ENCODE measurements around the gene FKBP14. TPM values are rescaled to one million over a fixed set of nuclear protein-coding genes. Genes with fewer than 3 reads are reported as not detected.

Gene FKBP14
- polyA plus RNA-seq, 3 donors: 0.43 to 1.9 (median 1.1) TPM

GRCh38 chr7:30019960-30020359 lies 6.5 kb downstream of the FKBP14 start:
- H3K4me2 ChIP-seq (replicated peaks; ENCODE audit: extremely low read depth, low read length, poor library complexity, severe bottlenecking): no peak overlapping the region
- peaks cover 9% of the 10 kb centered on the region for H3K79me2 ChIP-seq (ENCODE audit: insufficient read depth, low read length)
- Mint-ChIP-seq H3K9me3 (peaks cover 0 to 6% (median 0%) of the 10 kb centered on the region in 7 donors), H3K36me3 (peaks cover 9 to 21% of the 10 kb centered on the region in 2 donors), H3K4me3 (no peak overlapping the region), H3K4me1 (peaks cover 16% of the 10 kb centered on the region), H3K27me3 (ENCODE audit: low read depth in 3 of 3) (no peaks in the 10 kb centered on the region), H3K27ac (no peak overlapping the region)
- no CpG with 5 or more reads among the region's 1 CpG for WGBS (ENCODE audit: insufficient coverage)
- H3K27ac ChIP-seq (ENCODE audit: low read depth in 1 of 2, low read length in 2 of 2): no peak overlapping the region
- intact Hi-C loops (cut with micrococcal nuclease): no loop called here
- no peak overlapping the region for H2AFZ ChIP-seq (ENCODE audit: insufficient read depth, low read depth, low read length, poor library complexity, severe bottlenecking)
- no peaks in the 10 kb centered on the region for H3K9me3 ChIP-seq (replicated peaks in 1 of 2; ENCODE audit: control insufficient read depth in 1 of 2, insufficient read depth in 1 of 2, low read length in 2 of 2)
- no peak overlapping the region for H3K4me3 ChIP-seq (replicated peaks in 1 of 3; ENCODE audit: low read depth in 2 of 3, low read length in 3 of 3)
- no peaks in the 10 kb centered on the region for H3K4me1 ChIP-seq (ENCODE audit: control insufficient read depth in 1 of 2, insufficient read depth in 2 of 2, low read length in 2 of 2)
- no peaks in the 10 kb centered on the region for H4K20me1 ChIP-seq (ENCODE audit: insufficient read depth, low read length)
- TF ChIP-seq CTCF (IDR thresholded peaks at IDR 0.05): no peak
- DNase-seq: no peak
- H3K27me3 ChIP-seq (ENCODE audit: control insufficient read depth in 2 of 2, insufficient read depth in 2 of 2, low read length in 2 of 2): no peaks in the 10 kb centered on the region
- no peak overlapping the region for H3K9ac ChIP-seq (ENCODE audit: insufficient read depth, low read length, poor library complexity, severe bottlenecking)
- peaks cover 2 to 7% of the 10 kb centered on the region in 2 donors for H3K36me3 ChIP-seq (replicated peaks in 1 of 2; ENCODE audit: control insufficient read depth in 1 of 2, insufficient read depth in 2 of 2, low read length in 2 of 2)

DNA sequence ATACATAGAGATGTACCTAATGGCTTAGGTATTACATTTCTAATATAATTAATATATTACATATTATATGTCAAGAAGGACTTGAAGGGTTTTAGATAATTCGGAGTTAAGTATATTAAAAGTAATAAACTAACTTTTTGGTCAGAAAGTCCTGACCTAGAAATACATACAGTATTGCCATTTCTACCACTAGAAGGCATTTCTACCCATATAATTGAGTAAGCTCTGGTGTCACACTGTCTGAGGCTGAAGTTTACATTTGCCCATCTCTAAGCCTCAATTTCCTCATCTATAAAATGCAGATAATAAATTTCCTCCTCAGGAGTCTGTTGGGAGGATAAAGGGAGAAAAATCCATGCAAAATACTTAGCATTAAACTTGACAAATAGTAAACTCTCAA lies 7.1 kb downstream of the FKBP14 start:
- no CpG with 5 or more reads among the region's 1 CpG for WGBS (ENCODE audit: insufficient coverage)
- Histone ChIP-seq H4K20me1 (ENCODE audit: insufficient read depth, low read length) (no peaks in the 10 kb centered on the region), H3K79me2 (ENCODE audit: insufficient read depth, low read length) (peaks cover 4% of the 10 kb centered on the region), H3K36me3 (replicated peaks in 1 of 2; ENCODE audit: control insufficient read depth in 1 of 2, insufficient read depth in 2 of 2, low read length in 2 of 2) (peaks cover 2 to 13% of the 10 kb centered on the region in 2 donors), H3K27me3 (ENCODE audit: control insufficient read depth in 2 of 2, insufficient read depth in 2 of 2, low read length in 2 of 2) (no peaks in the 10 kb centered on the region), H3K4me3 (replicated peaks in 1 of 3; ENCODE audit: low read depth in 2 of 3, low read length in 3 of 3) (no peak overlapping the region), H3K9me3 (replicated peaks in 1 of 2; ENCODE audit: control insufficient read depth in 1 of 2, insufficient read depth in 1 of 2, low read length in 2 of 2) (no peaks in the 10 kb centered on the region), H3K9ac (ENCODE audit: insufficient read depth, low read length, poor library complexity, severe bottlenecking) (no peak overlapping the region), H3K27ac (ENCODE audit: low read depth in 1 of 2, low read length in 2 of 2) (no peak overlapping the region), H3K4me1 (ENCODE audit: control insufficient read depth in 1 of 2, insufficient read depth in 2 of 2, low read length in 2 of 2) (no peaks in the 10 kb centered on the region), H3K4me2 (replicated peaks; ENCODE audit: extremely low read depth, low read length, poor library complexity, severe bottlenecking) (no peak overlapping the region), H2AFZ (ENCODE audit: insufficient read depth, low read depth, low read length, poor library complexity, severe bottlenecking) (no peak overlapping the region)
- peaks cover 0 to 6% (median 0%) of the 10 kb centered on the region in 7 donors for H3K9me3 Mint-ChIP-seq
- H3K27ac Mint-ChIP-seq: no peak overlapping the region
- TF ChIP-seq CTCF (IDR thresholded peaks at IDR 0.05): no peak
- no peaks in the 10 kb centered on the region for H3K27me3 Mint-ChIP-seq (ENCODE audit: low read depth in 3 of 3)
- H3K36me3 Mint-ChIP-seq: peaks cover 11 to 25% of the 10 kb centered on the region in 2 donors
- intact Hi-C loops (cut with micrococcal nuclease): no loop called here
- H3K4me1 Mint-ChIP-seq: peaks cover 10% of the 10 kb centered on the region
- no peak overlapping the region for H3K4me3 Mint-ChIP-seq
- no peak for DNase-seq
